ENCODE measurements around the gene CTSH.

Gene CTSH

DNA sequence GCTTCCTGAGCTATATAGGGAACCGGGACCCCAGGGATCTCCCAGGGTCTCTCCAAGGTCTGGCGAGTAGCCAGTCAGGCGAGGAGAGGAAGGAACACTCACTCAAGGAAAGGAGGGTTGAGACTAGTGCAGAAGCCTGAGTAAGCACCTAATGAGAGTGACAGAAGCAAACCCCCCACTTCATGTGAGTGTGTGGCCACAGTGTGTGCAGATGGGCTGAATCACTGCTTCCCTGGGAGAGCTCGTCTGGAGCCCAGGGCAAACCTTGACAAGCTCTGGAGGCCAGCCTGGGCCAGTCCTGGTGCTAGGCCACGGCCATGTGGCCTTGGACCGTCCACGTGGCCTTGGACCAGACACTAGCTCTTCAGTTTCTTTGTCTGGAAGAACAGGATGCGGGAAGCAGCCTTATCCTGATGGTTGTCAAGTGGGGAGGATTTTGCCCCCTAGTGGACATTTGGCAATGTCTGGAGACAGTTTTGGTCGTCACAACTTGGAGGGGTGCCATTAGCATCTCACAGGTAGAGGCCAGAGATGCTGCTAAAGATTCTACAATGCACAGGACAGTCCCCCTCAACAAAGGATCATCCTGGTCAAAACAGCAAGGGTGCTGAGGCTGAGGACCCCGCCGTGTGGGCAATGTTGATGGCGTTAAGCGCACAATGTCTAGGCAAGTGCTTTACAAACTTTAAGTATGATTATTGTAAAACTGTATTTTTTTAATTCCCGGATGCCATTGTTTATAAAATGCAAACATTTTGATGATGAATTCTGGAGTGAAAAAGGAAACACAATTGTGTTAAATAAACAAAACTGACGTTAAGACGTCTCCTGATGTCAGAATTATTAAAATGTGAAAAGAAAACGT lies 34.8 kb upstream of the CTSH start:
- DNase-seq (ENCODE audit: low read depth): peak; percentile 69
- no peak overlapping the region for H3K4me3 ChIP-seq (ENCODE audit: low read depth, low read length)
- TF ChIP-seq, protein P1, sequence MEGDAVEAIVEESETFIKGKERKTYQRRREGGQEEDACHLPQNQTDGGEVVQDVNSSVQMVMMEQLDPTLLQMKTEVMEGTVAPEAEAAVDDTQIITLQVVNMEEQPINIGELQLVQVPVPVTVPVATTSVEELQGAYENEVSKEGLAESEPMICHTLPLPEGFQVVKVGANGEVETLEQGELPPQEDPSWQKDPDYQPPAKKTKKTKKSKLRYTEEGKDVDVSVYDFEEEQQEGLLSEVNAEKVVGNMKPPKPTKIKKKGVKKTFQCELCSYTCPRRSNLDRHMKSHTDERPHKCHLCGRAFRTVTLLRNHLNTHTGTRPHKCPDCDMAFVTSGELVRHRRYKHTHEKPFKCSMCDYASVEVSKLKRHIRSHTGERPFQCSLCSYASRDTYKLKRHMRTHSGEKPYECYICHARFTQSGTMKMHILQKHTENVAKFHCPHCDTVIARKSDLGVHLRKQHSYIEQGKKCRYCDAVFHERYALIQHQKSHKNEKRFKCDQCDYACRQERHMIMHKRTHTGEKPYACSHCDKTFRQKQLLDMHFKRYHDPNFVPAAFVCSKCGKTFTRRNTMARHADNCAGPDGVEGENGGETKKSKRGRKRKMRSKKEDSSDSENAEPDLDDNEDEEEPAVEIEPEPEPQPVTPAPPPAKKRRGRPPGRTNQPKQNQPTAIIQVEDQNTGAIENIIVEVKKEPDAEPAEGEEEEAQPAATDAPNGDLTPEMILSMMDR (IDR thresholded peaks at IDR 0.05; ENCODE audit: low read depth, low read length): peak; percentile 84
- no peak for TF ChIP-seq POLR2A (IDR thresholded peaks at IDR 0.05; ENCODE audit: extremely low read depth, insufficient read length)

DNA sequence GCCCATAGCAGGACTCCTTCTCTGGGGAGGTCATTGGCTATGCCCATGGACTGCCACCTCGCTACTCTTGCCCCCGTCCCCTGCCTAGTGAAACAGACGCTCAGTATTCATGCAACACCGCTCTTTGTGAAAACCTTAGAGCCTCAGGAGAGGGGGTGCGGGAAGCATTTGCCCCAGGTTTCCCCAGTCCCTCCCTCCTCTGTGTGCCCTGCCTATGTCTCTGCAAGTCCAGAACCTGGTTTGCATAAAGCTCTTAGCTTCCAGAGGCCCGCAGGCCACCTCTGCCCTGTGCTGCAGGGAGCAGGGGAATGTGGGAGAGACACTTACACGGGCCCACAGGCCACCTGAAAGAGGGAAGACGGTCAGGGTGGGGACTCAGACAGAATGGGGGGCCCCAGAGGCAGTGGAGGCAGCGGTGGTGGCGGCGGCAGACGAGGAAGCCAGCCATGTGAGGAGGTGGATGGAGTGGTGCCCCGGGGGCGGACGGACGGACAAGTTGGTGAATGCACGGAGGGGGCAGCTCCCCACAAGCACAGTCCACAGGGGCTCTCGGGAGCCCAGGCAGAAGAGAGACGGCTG lies 33.8 kb upstream of the CTSH start:
- TF ChIP-seq MYC (IDR thresholded peaks at IDR 0.05; ENCODE audit: low read depth, low read length): no peak
- TF ChIP-seq POLR2A (IDR thresholded peaks at IDR 0.05; ENCODE audit: extremely low read depth, insufficient read length): no peak
- no peak for TF ChIP-seq MAX (IDR thresholded peaks at IDR 0.05; ENCODE audit: low read depth, low read length)
- H3K4me3 ChIP-seq (ENCODE audit: low read depth, low read length): no peak overlapping the region
- no peak for DNase-seq (ENCODE audit: low read depth)

DNA sequence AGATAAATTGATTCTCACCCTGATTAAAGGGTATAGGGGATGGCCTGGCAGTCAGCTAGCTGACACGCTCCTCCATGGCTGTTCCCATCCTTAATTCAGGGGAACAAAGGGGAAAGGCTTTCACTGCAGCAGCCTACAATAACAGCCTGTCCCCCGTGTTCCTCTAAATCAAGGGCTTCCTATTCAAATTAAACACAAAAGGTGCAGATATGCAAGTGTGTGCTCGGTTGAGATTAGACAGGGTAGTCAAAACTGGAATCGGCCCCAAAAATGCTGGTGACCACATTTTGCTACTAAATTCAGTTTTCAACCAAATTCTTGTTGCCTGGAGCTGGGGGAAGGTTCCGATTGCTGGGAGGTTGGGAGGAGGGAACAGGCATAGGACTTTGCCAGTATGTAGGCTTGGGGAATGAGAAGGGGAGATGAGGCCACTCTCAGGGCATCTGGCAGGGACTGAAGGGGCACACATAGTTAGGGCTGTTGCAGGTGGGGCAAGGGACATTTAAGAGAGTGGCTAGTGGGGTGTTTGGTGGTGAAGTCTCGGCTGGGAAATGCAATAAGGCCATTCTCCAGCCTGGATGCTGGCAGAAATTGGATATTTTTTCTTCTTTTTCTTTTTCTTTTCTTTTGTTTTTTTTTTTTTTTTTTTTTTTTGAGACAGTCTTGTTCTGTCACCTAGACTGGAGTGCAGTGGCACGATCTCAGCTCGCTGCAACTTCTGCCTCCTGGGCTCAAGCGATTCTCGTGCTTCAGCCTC lies 32.9 kb upstream of the CTSH start:
- DNase-seq (ENCODE audit: low read depth): no peak
- TF ChIP-seq, protein P1 (IDR thresholded peaks at IDR 0.05; ENCODE audit: low read depth, low read length): no peak
- no peak overlapping the region for H3K4me3 ChIP-seq (ENCODE audit: low read depth, low read length)

GRCh38 chr15:78977091-78977571 lies 32.3 kb upstream of the CTSH start:
- DNase-seq (ENCODE audit: low read depth): peak; percentile 64
- TF ChIP-seq, protein P1 (IDR thresholded peaks at IDR 0.05; ENCODE audit: low read depth, low read length): no peak
- TF ChIP-seq MAX (IDR thresholded peaks at IDR 0.05; ENCODE audit: low read depth, low read length): no peak
- H3K4me3 ChIP-seq (ENCODE audit: low read depth, low read length): no peak overlapping the region

- no peak overlapping the region for H3K4me3 ChIP-seq (ENCODE audit: low read depth, low read length)
- TF ChIP-seq POLR2A (IDR thresholded peaks at IDR 0.05; ENCODE audit: extremely low read depth, insufficient read length) (no peak), MYC (IDR thresholded peaks at IDR 0.05; ENCODE audit: low read depth, low read length) (no peak), MAX (IDR thresholded peaks at IDR 0.05; ENCODE audit: low read depth, low read length) (no peak)
- TF ChIP-seq, protein P1 (IDR thresholded peaks at IDR 0.05; ENCODE audit: low read depth, low read length): no peak
- peak; percentile 29 for DNase-seq (ENCODE audit: low read depth)
Measured at GRCh38 chr15:78976691-78977090, 31.8 kb upstream of the CTSH start.

GRCh38 chr15:78974272-78974918 lies 29.5 kb upstream of the CTSH start:
- no peak for TF ChIP-seq MAX (IDR thresholded peaks at IDR 0.05; ENCODE audit: low read depth, low read length)
- TF ChIP-seq, protein P1 (IDR thresholded peaks at IDR 0.05; ENCODE audit: low read depth, low read length): no peak
- TF ChIP-seq MYC (IDR thresholded peaks at IDR 0.05; ENCODE audit: low read depth, low read length): no peak
- no peak for TF ChIP-seq POLR2A (IDR thresholded peaks at IDR 0.05; ENCODE audit: extremely low read depth, insufficient read length)
- no peak overlapping the region for H3K4me3 ChIP-seq (ENCODE audit: low read depth, low read length)
- DNase-seq (ENCODE audit: low read depth): no peak

Measured in NB4 (cell line).